Chondrocyte (in vitro differentiated cells): ENCODE data around the gene FN3K. TPM values are rescaled to one million over a fixed set of nuclear protein-coding genes. Genes with fewer than 3 reads are reported as not detected.
"Not testable (repeated sequence)": the region's sequence is repeated elsewhere in the genome, so short reads cannot be mapped to it uniquely, and the experiment has no call there.

ENCODE experiments used
- DNase-seq: peaks from one replicate; pipeline ENCODE4 v3.0.0; 2021; ENCODE audit warnings: mixed read lengths, low spot score
- H3K27ac Mint-ChIP-seq: one replicate; pipeline ENCODE4 v1.8.0; 2021; ENCODE audit warnings: mild to moderate bottlenecking, moderate library complexity, mixed read lengths; ENCODE audit not compliant: unreplicated experiment
- H3K27me3 Mint-ChIP-seq: 2 replicates; pipeline ENCODE4 v1.8.0; 2021; ENCODE audit warnings: low read depth, mixed read lengths
- H3K36me3 Mint-ChIP-seq: 2 replicates; pipeline ENCODE4 v1.8.0; 2021; ENCODE audit warnings: low read depth, mixed read lengths
- H3K4me1 Mint-ChIP-seq: 2 replicates; pipeline ENCODE4 v1.8.0; 2021; ENCODE audit warnings: low read depth, mild to moderate bottlenecking, mixed read lengths
- H3K4me3 Mint-ChIP-seq: one replicate; pipeline ENCODE4 v1.8.0; 2021; ENCODE audit warnings: mild to moderate bottlenecking, moderate library complexity, mixed read lengths; ENCODE audit not compliant: unreplicated experiment
- H3K9me3 Mint-ChIP-seq: 2 replicates; pipeline ENCODE4 v1.8.0; 2021; ENCODE audit warnings: low read depth, mixed read lengths
- CTCF ChIP-seq: fragments of 200-600 bp; sonication (generic); IDR thresholded peaks from 2 replicates; pipeline ENCODE4 v1.5.0; 2021; ENCODE audit warnings: antibody characterized with exemption, mild to moderate bottlenecking, moderate library complexity
- total RNA-seq: library from RNA; stranded (reverse); gene quantifications from 3 replicates; pipeline ENCODE4 v1.2.1, GENCODE V29; 2021

Gene FN3K
- total RNA-seq, 1 donor from 2014 or later: 19.0 TPM

GRCh38 chr17:82769041-82769440, 33.6 kb downstream of the FN3K start:
- Mint-ChIP-seq H3K27ac (no peak overlapping the region), H3K36me3 (peaks cover 25% of the 10 kb centered on the region), H3K9me3 (no peaks in the 10 kb centered on the region), H3K27me3 (no peaks in the 10 kb centered on the region), H3K4me3 (no peak overlapping the region), H3K4me1 (peaks cover 3% of the 10 kb centered on the region)
- DNase-seq: no peak
- TF ChIP-seq CTCF: no peak

- DNase-seq: no peak
These were observed 36.6 kb downstream of the FN3K start for GRCh38 chr17:82772026-82772425.

GRCh38 chr17:82774456-82774855, 39.0 kb downstream of the FN3K start:
- not testable (repeated sequence) for H3K4me3 Mint-ChIP-seq, H3K27me3 Mint-ChIP-seq, DNase-seq, H3K36me3 Mint-ChIP-seq, H3K27ac Mint-ChIP-seq, H3K4me1 Mint-ChIP-seq, H3K9me3 Mint-ChIP-seq

More at GRCh38 chr17:82772026-82772425, 36.6 kb downstream of the FN3K start:
- peaks cover 6% of the 10 kb centered on the region for H3K4me1 Mint-ChIP-seq
- no peaks in the 10 kb centered on the region for H3K9me3 Mint-ChIP-seq
- TF ChIP-seq CTCF: no peak
- no peak overlapping the region for H3K27ac Mint-ChIP-seq
- peaks cover 19% of the 10 kb centered on the region for H3K36me3 Mint-ChIP-seq
- no peak overlapping the region for H3K4me3 Mint-ChIP-seq
- H3K27me3 Mint-ChIP-seq: no peaks in the 10 kb centered on the region

GRCh38 chr17:82775001-82775823, 39.8 kb downstream of the FN3K start:
- Mint-ChIP-seq H3K4me1 (peaks cover 8% of the 10 kb centered on the region), H3K27me3 (no peaks in the 10 kb centered on the region), H3K4me3 (no peak overlapping the region), H3K36me3 (peaks cover 3% of the 10 kb centered on the region), H3K9me3 (no peaks in the 10 kb centered on the region), H3K27ac (no peak overlapping the region)
- TF ChIP-seq CTCF: peak; percentile 90
- no peak for DNase-seq

- no peak for TF ChIP-seq CTCF
- Mint-ChIP-seq H3K4me1 (peaks cover 9% of the 10 kb centered on the region), H3K9me3 (no peaks in the 10 kb centered on the region), H3K36me3 (peaks cover 3% of the 10 kb centered on the region), H3K27me3 (no peaks in the 10 kb centered on the region), H3K4me3 (no peak overlapping the region), H3K27ac (no peak overlapping the region)
- DNase-seq: no peak
These were observed 41.0 kb downstream of the FN3K start for GRCh38 chr17:82776454-82776853.
